GM12891 (cell line): ENCODE results near the gene RELCH.

Experiments
- PAX5 ChIP-seq: IDR thresholded peaks from 2 replicates; pipeline ENCODE4 v1.6.1; 2011; ENCODE audit warnings: low read length, moderate library complexity, mild to moderate bottlenecking; ENCODE audit not compliant: insufficient read depth, severe bottlenecking
- POLR2A ChIP-seq: IDR thresholded peaks from 2 replicates; pipeline ENCODE4 v1.6.1; 2011; ENCODE audit warnings: low read depth, low read length, control low read depth
- POLR2AphosphoS5 ChIP-seq: IDR thresholded peaks from 2 replicates; pipeline ENCODE4 v1.6.1; 2011; ENCODE audit warnings: low read depth, low read length, control low read depth
- POU2F2 ChIP-seq: IDR thresholded peaks from 2 replicates; pipeline ENCODE4 v1.6.1; 2011; ENCODE audit warnings: low read depth, mild to moderate bottlenecking, control low read depth, low read length, moderate library complexity
- SPI1 ChIP-seq: IDR thresholded peaks from 2 replicates; pipeline ENCODE4 v1.6.1; 2011; ENCODE audit warnings: low read depth, low read length, control low read depth
- TAF1 ChIP-seq: IDR thresholded peaks from 2 replicates; pipeline ENCODE4 v1.6.1; 2011; ENCODE audit warnings: low read depth, low read length, control low read depth

GRCh38 chr18:62279561-62279960 lies 92.5 kb downstream of the RELCH start:
- no peak for TF ChIP-seq POLR2A
- no peak for TF ChIP-seq TAF1
- no peak for TF ChIP-seq POLR2AphosphoS5
- no peak for TF ChIP-seq SPI1
- TF ChIP-seq POU2F2: no peak
- no peak for TF ChIP-seq PAX5
